ENCODE data around the gene CAPN15. TPM values are rescaled to one million over a fixed set of nuclear protein-coding genes. Genes with fewer than 3 reads are reported as not detected.

Gene CAPN15
- total RNA-seq, 1 donor from 2014 or later = 49.2 TPM

Small RNA genes lying within 50 kb of the gene (microRNA-seq; reads per million reads assigned to microRNA genes)
- 2.2 reads per million for gene MIR3176 (ENCODE audit: borderline number of aligned reads)
- not detected for gene MIR5587 (ENCODE audit: borderline number of aligned reads)

Other genes starting within 250 kb of the CAPN15 start
- gene ARHGDIG, start 247.1 kb upstream of the CAPN15 start, total RNA-seq = 8.6 TPM
- gene PDIA2, start 244.5 kb upstream of the CAPN15 start, total RNA-seq = 2.2 TPM
- gene AXIN1, start 175.0 kb upstream of the CAPN15 start, total RNA-seq = 19.4 TPM
- gene MRPL28, start 157.2 kb upstream of the CAPN15 start, total RNA-seq = 40.1 TPM
- gene PGAP6, start 145.7 kb upstream of the CAPN15 start, total RNA-seq = 39.0 TPM
- gene NME4, start 130.5 kb upstream of the CAPN15 start, total RNA-seq = 139 TPM
- 21.8 TPM for gene DECR2, start 125.8 kb upstream of the CAPN15 start, total RNA-seq
- 35.2 TPM for gene RAB11FIP3, start 102.1 kb upstream of the CAPN15 start, total RNA-seq
- not detected for gene PRR35, start 32.7 kb downstream of the CAPN15 start, total RNA-seq
- 1.3 TPM for gene NHLRC4, start 39.3 kb downstream of the CAPN15 start, total RNA-seq
- 32.4 TPM for gene PIGQ, start 42.3 kb downstream of the CAPN15 start, total RNA-seq
- gene RAB40C, start 62.4 kb downstream of the CAPN15 start, total RNA-seq = 17.3 TPM
- 0.55 TPM for gene WFIKKN1, start 103.3 kb downstream of the CAPN15 start, total RNA-seq
- gene METTL26, start 108.6 kb downstream of the CAPN15 start, total RNA-seq = 62.2 TPM
- 34.7 TPM for gene MCRIP2, start 114.1 kb downstream of the CAPN15 start, total RNA-seq
- gene WDR90, start 121.7 kb downstream of the CAPN15 start, total RNA-seq = 21.1 TPM
- 73.9 TPM for gene RHOT2, start 140.4 kb downstream of the CAPN15 start, total RNA-seq
- gene RHBDL1, start 148.0 kb downstream of the CAPN15 start, total RNA-seq = 0.84 TPM
- gene STUB1, start 152.7 kb downstream of the CAPN15 start, total RNA-seq = 109 TPM
- gene JMJD8, start 156.6 kb downstream of the CAPN15 start, total RNA-seq = 55.3 TPM
- 8.1 TPM for gene WDR24, start 162.7 kb downstream of the CAPN15 start, total RNA-seq
- gene FBXL16, start 178.1 kb downstream of the CAPN15 start, total RNA-seq = not detected
- gene METRN, start 187.4 kb downstream of the CAPN15 start, total RNA-seq = 30.3 TPM
- 30.9 TPM for gene ANTKMT, start 193.4 kb downstream of the CAPN15 start, total RNA-seq
- 1.0 TPM for gene CCDC78, start 198.7 kb downstream of the CAPN15 start, total RNA-seq
- gene HAGHL, start 199.4 kb downstream of the CAPN15 start, total RNA-seq = 7.4 TPM
- 21.0 TPM for gene CIAO3, start 213.3 kb downstream of the CAPN15 start, total RNA-seq
- gene MSLN, start 233.0 kb downstream of the CAPN15 start, total RNA-seq = not detected

All from mesenteric fat pad (tissue), 1 donor.